IgD-negative memory B cell (primary cell): ENCODE data around the gene TLR10. TPM values are rescaled to one million over a fixed set of nuclear protein-coding genes. Genes with fewer than 3 reads are reported as not detected.

Experiments used
- polyA plus RNA-seq: library from polyadenylated mRNA; unstranded; fragments of 300-500 nt; fragmentation: Illumina TruSeq; gene quantifications from one replicate; pipeline ENCODE4 v1.2.3, GENCODE V29; 2021

The TLR10 gene
- polyA plus RNA-seq, 1 donor from 2014 or later, result 183 TPM

Other genes starting within 250 kb of the TLR10 start
- 25.1 TPM for gene KLF3, start 118.8 kb downstream of the TLR10 start, polyA plus RNA-seq
- gene TLR1, start 21.8 kb upstream of the TLR10 start, polyA plus RNA-seq, result 33.2 TPM
- 13.6 TPM for gene TLR6, start 73.8 kb upstream of the TLR10 start, polyA plus RNA-seq
- gene FAM114A1, start 84.8 kb upstream of the TLR10 start, polyA plus RNA-seq, result 0.79 TPM
- 152 TPM for gene TMEM156, start 249.4 kb upstream of the TLR10 start, polyA plus RNA-seq